GM12873 (cell line): Measurements from ENCODE around the gene RTF1.

Source experiments
- CTCF ChIP-seq: IDR thresholded peaks from 2 replicates; pipeline ENCODE4 v1.5.1; 2012; ENCODE audit warnings: low read depth, mild to moderate bottlenecking, moderate library complexity, low read length, control low read depth; ENCODE audit not compliant: insufficient read depth; ENCODE audit errors: missing control alignments

Gene RTF1

DNA sequence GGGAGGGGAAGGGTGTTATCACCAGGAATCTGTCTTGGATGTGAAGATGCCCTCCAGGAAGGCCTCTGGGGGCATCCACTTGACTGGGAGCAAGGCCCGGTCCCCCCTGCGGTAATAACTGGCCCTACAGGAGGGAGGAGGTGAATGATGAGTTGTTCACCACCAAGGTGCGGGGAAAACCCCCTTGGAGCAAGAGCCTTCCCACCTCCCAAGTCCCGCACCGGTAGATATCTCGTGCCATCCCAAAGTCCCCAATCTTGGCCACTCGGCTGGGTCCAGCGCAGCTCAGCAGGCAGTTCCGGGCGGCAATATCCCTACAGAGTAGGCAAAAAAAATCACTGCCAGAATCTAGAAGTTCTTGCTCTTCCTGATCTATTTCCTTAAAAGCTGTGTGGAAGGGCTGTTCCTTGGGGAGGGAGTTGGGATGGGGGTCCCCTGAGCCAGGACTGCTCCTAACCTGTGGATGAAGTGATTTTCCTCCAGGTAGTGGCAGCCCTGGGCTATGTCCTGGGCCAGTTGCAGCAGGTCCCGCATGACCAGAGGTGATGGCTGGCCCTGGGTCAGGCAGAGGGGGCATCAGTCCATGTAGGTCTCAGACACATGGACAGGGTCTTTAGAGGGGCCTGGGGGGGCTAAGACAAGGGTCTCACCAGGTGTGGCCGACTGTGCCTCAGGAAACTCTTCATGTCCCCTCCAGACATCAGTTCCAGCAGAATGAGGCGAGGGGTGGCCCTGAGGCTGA is 88.0 kb downstream of the RTF1 start:
- TF ChIP-seq CTCF = no peak

DNA sequence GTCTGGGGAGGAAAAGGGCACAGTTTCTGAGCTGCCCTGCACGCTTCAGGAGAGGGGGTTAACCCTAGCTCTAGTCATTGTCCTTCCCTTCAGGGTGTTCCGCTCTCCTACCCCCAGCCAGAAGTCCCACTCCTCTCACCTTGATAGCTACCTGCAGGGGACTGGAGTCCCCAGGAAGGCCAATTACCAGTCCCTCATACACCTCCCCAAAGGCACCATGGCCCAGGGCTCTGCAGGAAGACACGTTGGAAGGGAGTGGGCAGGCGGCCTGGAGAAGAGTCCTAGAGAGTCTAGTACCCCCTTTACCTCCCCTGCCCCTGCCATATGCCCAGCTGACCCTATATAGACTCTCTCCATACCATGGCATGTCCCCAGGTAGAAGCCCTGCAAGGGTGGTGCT is 88.9 kb downstream of the RTF1 start:
- no peak for TF ChIP-seq CTCF

GRCh38 chr15:41506796-41507341 is 90.0 kb downstream of the RTF1 start:
- TF ChIP-seq CTCF = peak; percentile 56

- TF ChIP-seq CTCF = no peak
Observed at GRCh38 chr15:41507820-41508290, 91.0 kb downstream of the RTF1 start.

DNA sequence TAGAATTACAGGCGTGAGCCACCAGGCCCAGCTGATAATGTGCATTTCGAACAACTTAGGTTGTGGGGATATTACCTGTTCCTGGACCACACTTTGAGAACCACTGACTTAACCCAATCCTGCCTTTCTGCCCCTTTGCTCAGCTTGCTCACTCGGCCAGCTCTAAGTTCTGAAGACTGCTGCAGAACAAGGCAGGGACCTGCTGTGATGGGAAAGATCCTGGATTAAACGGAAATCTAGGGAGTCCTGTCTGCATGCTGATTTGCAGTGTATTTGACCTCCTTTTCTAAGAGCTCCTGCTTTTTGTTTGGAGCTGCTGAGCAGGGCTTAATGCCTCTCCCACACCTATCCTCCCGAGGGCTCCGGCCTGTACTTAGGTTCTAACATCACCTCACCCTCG is 93.8 kb downstream of the RTF1 start:
- TF ChIP-seq CTCF = no peak

GRCh38 chr15:41511331-41511898 is 94.5 kb downstream of the RTF1 start:
- no peak for TF ChIP-seq CTCF

DNA sequence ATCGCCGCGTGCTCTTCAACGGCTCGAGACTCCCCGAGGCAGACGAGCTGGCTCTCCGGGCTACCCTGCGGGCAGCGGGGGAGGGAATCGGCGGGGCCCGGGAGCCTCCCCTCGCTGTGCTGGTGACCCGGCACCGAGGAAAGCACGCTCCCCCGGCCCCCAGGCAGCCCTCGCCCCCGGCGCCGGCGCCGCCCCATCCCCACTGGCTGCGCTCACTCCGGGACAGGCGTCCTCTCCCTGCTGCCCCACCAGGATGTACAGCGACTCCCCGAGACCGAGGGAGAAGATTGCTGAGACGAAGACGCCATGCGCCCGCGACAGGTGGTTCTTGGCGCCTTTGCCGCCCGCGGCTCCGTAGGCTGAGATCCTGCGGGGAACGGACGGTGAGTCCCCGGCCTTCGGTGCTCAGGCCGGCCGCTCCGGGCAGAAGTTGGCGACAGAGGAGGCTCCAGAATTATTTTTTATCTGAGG is 95.0 kb downstream of the RTF1 start:
- no peak for TF ChIP-seq CTCF
